Caco-2 (cell line): ENCODE results near the gene ME3. TPM values are rescaled to one million over a fixed set of nuclear protein-coding genes. Genes with fewer than 3 reads are reported as not detected.

Experiments used
- BruUV-seq: library from RNA; stranded (reverse); fragments of 400-500 nt; replicated peaks from 2 replicates; lab custom pipeline; 2021; lab: Mats Ljungman, UMichigan
- CTCF ChIA-PET: fragments of 300-600 bp; sonication (Branson Sonifier 250); formaldehyde crosslinking; loops from one replicate; lab custom pipeline; 2022; ENCODE audit warnings: antibody characterized with exemption; lab: Charles Lee
- POLR2A ChIA-PET: fragments of 300-600 bp; sonication (Branson Sonifier 250); formaldehyde crosslinking; loops from one replicate; lab custom pipeline; 2022; ENCODE audit warnings: antibody characterized with exemption; lab: Charles Lee
- DNase-seq, 2 experiments: peaks; one replicate each; pipeline versions ENCODE4 v3.0.0 to v3.0.0-alpha.2; 2020 to 2022
- H3K27me3 ChIP-seq: replicated peaks from 2 replicates; pipeline ENCODE4 v1.6.0; 2011; ENCODE audit warnings: low read length; ENCODE audit not compliant: control insufficient read depth, insufficient read depth
- H3K36me3 ChIP-seq: 2 replicates; pipeline ENCODE4 v1.5.1; 2011; ENCODE audit warnings: low read length; ENCODE audit not compliant: control insufficient read depth, insufficient read depth
- H3K4me1 ChIP-seq: fragments of 250-450 bp; sonication (Bioruptor Pico); 2 replicates; pipeline ENCODE4 v1.5.1; 2020; ENCODE audit warnings: mild to moderate bottlenecking
- H3K4me3 ChIP-seq: 2 replicates; pipeline ENCODE4 v1.5.1; 2011; ENCODE audit warnings: low read depth, mild to moderate bottlenecking, control low read depth, low read length
- H3K9me3 ChIP-seq: fragments of 250-450 bp; sonication (Bioruptor Pico); 2 replicates; pipeline ENCODE4 v1.5.1; 2020; ENCODE audit warnings: mild to moderate bottlenecking, moderate library complexity
- H3K27ac Mint-ChIP-seq: one replicate; pipeline ENCODE4 v1.8.0; 2022; ENCODE audit warnings: mixed read lengths; ENCODE audit not compliant: unreplicated experiment
- H3K27me3 Mint-ChIP-seq: one replicate; pipeline ENCODE4 v1.8.0; 2022; ENCODE audit warnings: mixed read lengths; ENCODE audit not compliant: insufficient read depth, unreplicated experiment
- H3K36me3 Mint-ChIP-seq: one replicate; pipeline ENCODE4 v1.8.0; 2022; ENCODE audit warnings: mild to moderate bottlenecking, mixed read lengths; ENCODE audit not compliant: insufficient read depth, unreplicated experiment
- H3K4me1 Mint-ChIP-seq: one replicate; pipeline ENCODE4 v1.8.0; 2022; ENCODE audit warnings: low read depth, mixed read lengths; ENCODE audit not compliant: unreplicated experiment
- H3K4me3 Mint-ChIP-seq: one replicate; pipeline ENCODE4 v1.8.0; 2022; ENCODE audit warnings: mild to moderate bottlenecking, moderate library complexity, mixed read lengths; ENCODE audit not compliant: unreplicated experiment
- H3K9me3 Mint-ChIP-seq: one replicate; pipeline ENCODE4 v1.8.0; 2022; ENCODE audit warnings: mixed read lengths; ENCODE audit not compliant: unreplicated experiment
- CTCF ChIP-seq, 2 experiments: fragments of 200-600 bp in 1 of 2; IDR thresholded peaks; 1 replicate in 1 of 2; 2 replicates in 1 of 2; pipeline versions ENCODE4 v1.5.1 to v1.8.0; 2011 to 2022; ENCODE audit warnings: antibody characterized with exemption in 1 of 2, control low read depth in 1 of 2, inconsistent platforms in 1 of 2, low read depth in 1 of 2, low read length in 1 of 2, mild to moderate bottlenecking in 1 of 2, moderate library complexity in 1 of 2; ENCODE audit not compliant: insufficient read depth in 1 of 2, severe bottlenecking in 1 of 2, unreplicated experiment in 1 of 2
- intact Hi-C: fragments of 100-400 bp; cut with micrococcal nuclease; formaldehyde crosslinking; loops from one replicate; pipeline ENCODE4 v1.10.0; 2022; ENCODE audit not compliant: unreplicated experiment
- total RNA-seq: library from RNA; stranded (reverse); gene quantifications from 2 replicates; pipeline ENCODE4 v1.2.3, GENCODE V29; 2022

ME3 gene
- total RNA-seq, 1 experiment from 2014 or later = 32.8 TPM

GRCh38 chr11:86608251-86608799, 64.1 kb downstream of the ME3 start:
- no peak overlapping the region for H3K4me3 ChIP-seq
- Mint-ChIP-seq H3K9me3 (no peaks in the 10 kb centered on the region), H3K36me3 (peaks cover 5% of the 10 kb centered on the region), H3K4me3 (peak overlapping the region; percentile 45), H3K27ac (no peak overlapping the region), H3K4me1 (peaks cover 23% of the 10 kb centered on the region), H3K27me3 (no peaks in the 10 kb centered on the region)
- peak; percentile 76 for DNase-seq
- no TSS peak for BruUV-seq
- H3K4me1 ChIP-seq = peaks cover 7% of the 10 kb centered on the region; the same call in 1 of the 2 replicates
- ChIA-PET POLR2A (interaction anchor here (1.1 to 1.3 kb wide), 2 partner anchors 16 to 204 kb away, joined by 4 read pairs; no protein-coding TSS in a partner anchor), CTCF (interaction anchor here (0.6 to 2.3 kb wide), 72 partner anchors 10 to 869 kb away, joined by 3 to 40 read pairs (median 5); partner anchors contain the start of genes ME3 and PRSS23)
- H3K36me3 ChIP-seq = no peaks in the 10 kb centered on the region
- peak; percentile 95 to 99 for TF ChIP-seq CTCF (IDR thresholded peaks at IDR 0.05; ENCODE audit: insufficient read depth in 1 of 2, low read depth in 1 of 2, low read length in 1 of 2, severe bottlenecking in 1 of 2, unreplicated experiment in 1 of 2)
- H3K27me3 ChIP-seq = no peaks in the 10 kb centered on the region
- H3K9me3 ChIP-seq = no peaks in the 10 kb centered on the region; the same call in 1 of the 2 replicates
- intact Hi-C loops = loop anchor here (1.0 to 2.0 kb wide), 6 partner anchors 64 to 311 kb away; partner anchors contain the start of gene ME3

- Histone ChIP-seq H3K36me3 (no peaks in the 10 kb centered on the region), H3K4me3 (no peak overlapping the region), H3K9me3 (no peaks in the 10 kb centered on the region; the same call in 1 of the 2 replicates), H3K27me3 (no peaks in the 10 kb centered on the region), H3K4me1 (peaks cover 7% of the 10 kb centered on the region; the same call in 1 of the 2 replicates)
- Mint-ChIP-seq H3K27me3 (no peaks in the 10 kb centered on the region), H3K4me3 (no peak overlapping the region), H3K36me3 (peaks cover 5% of the 10 kb centered on the region), H3K9me3 (no peaks in the 10 kb centered on the region), H3K4me1 (peaks cover 23% of the 10 kb centered on the region), H3K27ac (no peak overlapping the region)
- TF ChIP-seq CTCF (IDR thresholded peaks at IDR 0.05; ENCODE audit: insufficient read depth in 1 of 2, low read depth in 1 of 2, low read length in 1 of 2, severe bottlenecking in 1 of 2, unreplicated experiment in 1 of 2) = no peak
- intact Hi-C loops = no loop called here
- ChIA-PET POLR2A (no interaction called here), CTCF (interaction anchor here (1.4 kb wide), 1 partner anchor 203 kb away, joined by 5 read pairs; no protein-coding TSS in a partner anchor)
- BruUV-seq = no TSS peak
- DNase-seq = no peak
These were observed 65.5 kb downstream of the ME3 start for GRCh38 chr11:86606836-86607481.

- Histone ChIP-seq H3K27me3 (no peaks in the 10 kb centered on the region), H3K36me3 (no peaks in the 10 kb centered on the region), H3K4me3 (no peak overlapping the region), H3K9me3 (no peaks in the 10 kb centered on the region; the same call in 1 of the 2 replicates), H3K4me1 (peaks cover 7% of the 10 kb centered on the region; the same call in 1 of the 2 replicates)
- Mint-ChIP-seq H3K27me3 (no peaks in the 10 kb centered on the region), H3K4me1 (peaks cover 23% of the 10 kb centered on the region), H3K9me3 (no peaks in the 10 kb centered on the region), H3K27ac (no peak overlapping the region), H3K4me3 (no peak overlapping the region), H3K36me3 (peaks cover 5% of the 10 kb centered on the region)
- CTCF ChIA-PET = interaction anchor here (0.6 to 0.7 kb wide), 2 partner anchors 206 to 601 kb away, joined by 3 to 5 read pairs; no protein-coding TSS in a partner anchor
- TF ChIP-seq CTCF (IDR thresholded peaks at IDR 0.05; ENCODE audit: insufficient read depth in 1 of 2, low read depth in 1 of 2, low read length in 1 of 2, severe bottlenecking in 1 of 2, unreplicated experiment in 1 of 2) = no peak
- POLR2A ChIA-PET = no interaction called here
- no peak for DNase-seq
- intact Hi-C loops = no loop called here
- no TSS peak for BruUV-seq
These were observed 66.1 kb downstream of the ME3 start for GRCh38 chr11:86606270-86606835.
